Calu3 (cell line): Measurements from ENCODE around the gene GJC1. TPM values are rescaled to one million over a fixed set of nuclear protein-coding genes. Genes with fewer than 3 reads are reported as not detected.

Experiments
- Bru-seq: library from RNA; stranded (reverse); fragments of 400-500 nt; gene quantifications from one replicate; lab custom pipeline; 2021; lab: Mats Ljungman, UMichigan
- BruChase-seq, 2 experiments: library from RNA; stranded (reverse); fragments of 400-500 nt; gene quantifications; one replicate each; lab custom pipeline; 2021; lab: Mats Ljungman, UMichigan
- BruUV-seq: library from RNA; stranded (reverse); fragments of 400-500 nt; replicated peaks from 2 replicates; lab custom pipeline; 2021; lab: Mats Ljungman, UMichigan
- CTCF ChIA-PET: fragments of 300-600 bp; sonication (Branson Sonifier 250); formaldehyde crosslinking; loops from one replicate; lab custom pipeline; 2022; ENCODE audit warnings: antibody characterized with exemption; lab: Charles Lee
- DNase-seq: peaks from one replicate; pipeline ENCODE4 v3.0.0; 2022
- H3K27ac Mint-ChIP-seq: one replicate; pipeline ENCODE4 v1.8.0; 2022; ENCODE audit warnings: mixed read lengths; ENCODE audit not compliant: unreplicated experiment
- H3K27me3 Mint-ChIP-seq: one replicate; pipeline ENCODE4 v1.8.0; 2022; ENCODE audit warnings: mixed read lengths; ENCODE audit not compliant: unreplicated experiment
- H3K36me3 Mint-ChIP-seq: one replicate; pipeline ENCODE4 v1.8.0; 2022; ENCODE audit warnings: mild to moderate bottlenecking, moderate library complexity, mixed read lengths; ENCODE audit not compliant: insufficient read depth, unreplicated experiment
- H3K4me1 Mint-ChIP-seq: one replicate; pipeline ENCODE4 v1.8.0; 2022; ENCODE audit warnings: mild to moderate bottlenecking, low read depth, mixed read lengths; ENCODE audit not compliant: unreplicated experiment
- H3K4me3 Mint-ChIP-seq: one replicate; pipeline ENCODE4 v1.8.0; 2022; ENCODE audit warnings: mild to moderate bottlenecking, low read depth, moderate library complexity, mixed read lengths; ENCODE audit not compliant: unreplicated experiment
- H3K9me3 Mint-ChIP-seq: one replicate; pipeline ENCODE4 v1.8.0; 2022; ENCODE audit warnings: low read depth, mixed read lengths; ENCODE audit not compliant: unreplicated experiment
- CTCF ChIP-seq: fragments of 200-600 bp; IDR thresholded peaks from one replicate; pipeline ENCODE4 v1.8.0; 2022; ENCODE audit warnings: antibody characterized with exemption; ENCODE audit not compliant: unreplicated experiment
- intact Hi-C: fragments of 100-400 bp; cut with micrococcal nuclease; formaldehyde crosslinking; loops from one replicate; pipeline ENCODE4 v1.10.0; 2022; ENCODE audit not compliant: unreplicated experiment
- long read RNA-seq: library from polyadenylated mRNA; stranded (forward); transcript quantifications from one replicate; pipeline ENCODE4 v2.0.0, GENCODE V29; 2022
- total RNA-seq: library from RNA; stranded (reverse); gene quantifications from 2 replicates; pipeline ENCODE4 v1.2.3, GENCODE V29; 2022

Gene GJC1
- total RNA-seq: 75.9 and 114 TPM in 2 replicates
- Bru-seq, nascent RNA: percentile 87 among the genes with signal in this experiment
- percentile 97 among the genes with signal in this experiment for BruChase-seq, experiment 1, labeled RNA remaining after a 6-hour chase
- BruChase-seq, experiment 2, labeled RNA remaining after a 2-hour chase: percentile 99 among the genes with signal in this experiment
- long read RNA-seq, transcript GJC1-209 (3 exons, 1,837 nt): major isoform, 15 of 25 reads
- long read RNA-seq, partial matches to known transcripts: 0 of 25 reads
- long read RNA-seq, other reads (novel, unspliced or antisense): 10 of 25 reads

- H3K27ac Mint-ChIP-seq: peak within 1 kb of the TSS; percentile 96
- CTCF ChIA-PET: interaction anchor here (0.5 to 1.2 kb wide), 4 partner anchors 9 to 424 kb away, joined by 3 to 5 read pairs (median 5); no protein-coding TSS in a partner anchor
- no peak for TF ChIP-seq CTCF
- H3K4me1 Mint-ChIP-seq: peaks cover 13% of the 10 kb centered on the region
- intact Hi-C loops: loop anchor here (2.0 to 5.0 kb wide), 2 partner anchors 38 to 51 kb away; no protein-coding TSS in a partner anchor
- peak within 1 kb of the TSS; percentile 99 for H3K4me3 Mint-ChIP-seq
- no TSS peak for BruUV-seq
- no peaks in the 10 kb centered on the region for H3K9me3 Mint-ChIP-seq
- no peaks in the 10 kb centered on the region for H3K27me3 Mint-ChIP-seq
- H3K36me3 Mint-ChIP-seq: peaks cover 27% of the 10 kb centered on the region
- DNase-seq: peak; percentile 74
These were observed at the start of gene GJC1 for GRCh38 chr17:44829523-44830358. Gene GJC1, minus strand, starts transcription at chr17:44830287. Its CDS starts 24,470 bp downstream, at chr17:44805817.

DNA sequence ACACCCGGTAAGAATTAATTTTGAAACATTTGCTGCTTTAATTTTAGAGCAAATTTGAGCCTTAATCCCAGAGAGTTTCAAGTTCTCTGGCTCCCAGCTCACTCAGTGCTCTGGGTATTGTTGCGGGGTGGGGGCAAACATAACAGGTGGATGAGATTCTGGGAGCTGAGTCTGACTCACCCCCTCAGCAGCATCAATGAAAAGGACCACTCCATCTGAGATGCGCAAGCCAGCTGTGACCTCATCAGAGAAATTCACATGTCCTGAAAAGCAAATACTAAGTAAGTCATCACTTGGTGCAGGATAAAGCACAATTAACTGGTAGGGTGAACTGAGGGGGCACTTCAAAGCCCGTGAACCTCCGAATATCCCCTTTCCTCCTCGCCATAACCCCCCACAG lies 49.3 kb upstream of the GJC1 start:
- peaks cover 72% of the 10 kb centered on the region for H3K36me3 Mint-ChIP-seq
- CTCF ChIA-PET: interaction anchor here (1.0 to 3.1 kb wide), 5 partner anchors 21 to 106 kb away, joined by 3 to 27 read pairs (median 8); no protein-coding TSS in a partner anchor
- no peak overlapping the region for H3K4me3 Mint-ChIP-seq
- no peak for DNase-seq
- no TSS peak for BruUV-seq
- H3K27me3 Mint-ChIP-seq: no peaks in the 10 kb centered on the region
- no peak overlapping the region for H3K27ac Mint-ChIP-seq
- no peaks in the 10 kb centered on the region for H3K9me3 Mint-ChIP-seq
- H3K4me1 Mint-ChIP-seq: no peaks in the 10 kb centered on the region
- intact Hi-C loops: no loop called here
- TF ChIP-seq CTCF: no peak

- no TSS peak for BruUV-seq
- CTCF ChIA-PET: interaction anchor here (1.0 to 3.1 kb wide), 6 partner anchors 11 to 106 kb away, joined by 3 to 27 read pairs (median 6); no protein-coding TSS in a partner anchor
These were observed 48.6 kb upstream of the GJC1 start for GRCh38 chr17:44878627-44879221.

More at GRCh38 chr17:44878627-44879221, 48.6 kb upstream of the GJC1 start:
- intact Hi-C loops: no loop called here
- TF ChIP-seq CTCF: peak; percentile 82
- Mint-ChIP-seq H3K4me3 (no peak overlapping the region), H3K27me3 (no peaks in the 10 kb centered on the region), H3K4me1 (no peaks in the 10 kb centered on the region), H3K9me3 (no peaks in the 10 kb centered on the region), H3K36me3 (peaks cover 76% of the 10 kb centered on the region), H3K27ac (no peak overlapping the region)
- peak; percentile 52 for DNase-seq
